ENCODE data around the gene ODAD2.

GRCh38 chr10:27792216-27792615 lies 206.7 kb downstream of the ODAD2 start:
- TF ChIP-seq MAX (IDR thresholded peaks at IDR 0.05), result no peak
- TF ChIP-seq RAD21 (IDR thresholded peaks at IDR 0.05; ENCODE audit: low read depth), result no peak
- TF ChIP-seq TAF1 (IDR thresholded peaks at IDR 0.05; ENCODE audit: low read depth), result no peak
- TF ChIP-seq TEAD4 (IDR thresholded peaks at IDR 0.05), result no peak
- no peak for TF ChIP-seq EP300 (IDR thresholded peaks at IDR 0.05; ENCODE audit: borderline replicate concordance)
- no peak for TF ChIP-seq ZBTB7A (IDR thresholded peaks at IDR 0.05; ENCODE audit: low read depth)
- no peak for TF ChIP-seq REST (IDR thresholded peaks at IDR 0.05; ENCODE audit: low read depth)
- no peak for TF ChIP-seq USF1 (IDR thresholded peaks at IDR 0.05)
- TF ChIP-seq YY1 (IDR thresholded peaks at IDR 0.05; ENCODE audit: low read depth), result no peak
- no peak for TF ChIP-seq CEBPB (IDR thresholded peaks at IDR 0.05)
